Spleen (tissue), 7 donors: ENCODE results near the gene ALS2CL.

Experiments used
- POLR2A ChIP-seq, 3 donors: fragments of 450-650 bp; IDR thresholded peaks; one replicate each; pipeline ENCODE4 v1.5.1; 2017; ENCODE audit warnings: antibody characterized with exemption in 3 of 3, mild to moderate bottlenecking in 1 of 3
- POLR2AphosphoS5 ChIP-seq, 3 donors: sonication (generic); formaldehyde crosslinking; IDR thresholded peaks; one replicate each; pipeline ENCODE4 v1.5.1; 2017; ENCODE audit warnings: antibody characterized with exemption in 3 of 3
- TF ChIP-seq, protein P1 (sequence below), 11 experiments: fragments of 200-600 bp in 7 of 11; fragments of 450-650 bp in 4 of 11; sonication (generic) in 4 of 11; IDR thresholded peaks in 8 of 11; conservative IDR thresholded peaks in 3 of 11; 1 replicate in 7 of 11; 2 replicates in 4 of 11; pipeline versions ENCODE4 v1.4.0 to v1.8.0; 2016 to 2021; ENCODE audit warnings: antibody characterized with exemption in 11 of 11, inconsistent platforms in 4 of 11, mild to moderate bottlenecking in 1 of 11
- donor health status: DM: no; HTN: no; CAD: no; lungs with moderate emphysema.
- donor health status: DM: no; HTN: no; CAD: no.
- donor health status: DM: no; HTN: no; CAD: no.

DNA sequence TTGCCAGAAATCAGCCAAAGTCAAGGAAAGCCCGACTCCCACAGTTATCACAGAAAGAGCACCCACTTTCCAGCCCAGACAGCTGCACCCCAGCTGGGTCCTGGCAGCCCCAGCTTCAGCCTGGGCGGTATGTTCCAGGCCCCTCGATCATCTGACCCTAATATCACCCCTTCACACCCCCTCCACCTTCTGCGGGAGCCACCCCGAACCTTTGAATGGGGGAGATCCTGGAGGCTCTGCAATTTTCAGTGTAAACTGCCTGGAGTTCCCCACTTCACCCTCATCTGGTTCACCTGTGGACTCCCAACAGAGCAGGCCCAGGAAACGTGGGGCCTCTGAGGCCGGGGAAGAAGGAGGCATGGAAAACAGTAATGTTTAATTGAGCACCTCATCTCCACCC, 18.3 kb upstream of the ALS2CL start:
- TF ChIP-seq, protein P1, sequence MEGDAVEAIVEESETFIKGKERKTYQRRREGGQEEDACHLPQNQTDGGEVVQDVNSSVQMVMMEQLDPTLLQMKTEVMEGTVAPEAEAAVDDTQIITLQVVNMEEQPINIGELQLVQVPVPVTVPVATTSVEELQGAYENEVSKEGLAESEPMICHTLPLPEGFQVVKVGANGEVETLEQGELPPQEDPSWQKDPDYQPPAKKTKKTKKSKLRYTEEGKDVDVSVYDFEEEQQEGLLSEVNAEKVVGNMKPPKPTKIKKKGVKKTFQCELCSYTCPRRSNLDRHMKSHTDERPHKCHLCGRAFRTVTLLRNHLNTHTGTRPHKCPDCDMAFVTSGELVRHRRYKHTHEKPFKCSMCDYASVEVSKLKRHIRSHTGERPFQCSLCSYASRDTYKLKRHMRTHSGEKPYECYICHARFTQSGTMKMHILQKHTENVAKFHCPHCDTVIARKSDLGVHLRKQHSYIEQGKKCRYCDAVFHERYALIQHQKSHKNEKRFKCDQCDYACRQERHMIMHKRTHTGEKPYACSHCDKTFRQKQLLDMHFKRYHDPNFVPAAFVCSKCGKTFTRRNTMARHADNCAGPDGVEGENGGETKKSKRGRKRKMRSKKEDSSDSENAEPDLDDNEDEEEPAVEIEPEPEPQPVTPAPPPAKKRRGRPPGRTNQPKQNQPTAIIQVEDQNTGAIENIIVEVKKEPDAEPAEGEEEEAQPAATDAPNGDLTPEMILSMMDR (IDR thresholded peaks at IDR 0.05 in 8 of 11, conservative IDR thresholded peaks at IDR 0.05 in 3 of 11): no peak
- TF ChIP-seq POLR2A (IDR thresholded peaks at IDR 0.05) (no peak), POLR2AphosphoS5 (IDR thresholded peaks at IDR 0.05) (no peak)
